GM12878 (cell line): ENCODE results near the gene IGSF8. TPM values are rescaled to one million over a fixed set of nuclear protein-coding genes. Genes with fewer than 3 reads are reported as not detected.

Experiments
- ATAC-seq: fragments of 200-7000 bp; cut with Tn5 transposase; 3 replicates; pipeline ENCODE4 v1.9.1; 2020; ENCODE audit warnings: mild to moderate bottlenecking, moderate library complexity
- BruUV-seq: library from RNA; stranded (reverse); fragments of 400-500 nt; replicated peaks from 2 replicates; lab custom pipeline; 2021; lab: Mats Ljungman, UMichigan
- CTCF ChIA-PET: fragments of 300-600 bp; sonication (Branson Sonifier 250); formaldehyde crosslinking; extraction: SDS; loops from one replicate; lab custom pipeline; 2021; ENCODE audit warnings: inconsistent platforms; lab: Yijun Ruan, JAX
- POLR2A ChIA-PET: fragments of 350-600 bp; formaldehyde crosslinking; extraction: SDS; loops from one replicate; lab custom pipeline; 2021; ENCODE audit warnings: inconsistent platforms; lab: Charles Lee
- RAD21 ChIA-PET: fragments of 300-600 bp; sonication (Branson Sonifier 250); formaldehyde crosslinking; loops from one replicate; lab custom pipeline; 2023; ENCODE audit warnings: antibody characterized with exemption; ENCODE audit not compliant: unreplicated experiment; lab: Charles Lee
- SMC1A ChIA-PET: fragments of 300-600 bp; sonication (Branson Sonifier 250); formaldehyde crosslinking; loops from one replicate; lab custom pipeline; 2023; ENCODE audit not compliant: unreplicated experiment, uncharacterized antibody; lab: Charles Lee
- DNase-seq: peaks from one replicate; pipeline ENCODE4 v3.0.0-alpha.2; 2011; ENCODE audit warnings: low read depth, low spot score
- FAIRE-seq: peaks from 3 replicates; lab custom pipeline; 2011; peaks lifted over from hg19 to GRCh38; lab: Jason Lieb, UNC
- H2AFZ ChIP-seq: 2 replicates; pipeline ENCODE4 v1.6.0; 2011; ENCODE audit warnings: low read depth, low read length, control low read depth; ENCODE audit not compliant: control insufficient read depth
- H3K27ac ChIP-seq: 2 replicates; pipeline ENCODE4 v1.5.1; 2011; ENCODE audit warnings: control low read depth; ENCODE audit not compliant: control insufficient read depth, insufficient read depth
- H3K27me3 ChIP-seq, 2 experiments: replicated peaks in 1 of 2; 2 replicates each; pipeline versions ENCODE4 v1.6.0 to v1.6.1; 2011; ENCODE audit warnings: low read length in 1 of 2; ENCODE audit not compliant: control insufficient read depth in 2 of 2, insufficient read depth in 2 of 2
- H3K36me3 ChIP-seq, 2 experiments: 2 replicates each; pipeline ENCODE4 v1.5.1; 2011; ENCODE audit warnings: low read length in 1 of 2; ENCODE audit not compliant: control insufficient read depth in 2 of 2, insufficient read depth in 2 of 2
- H3K4me1 ChIP-seq: 2 replicates; pipeline ENCODE4 v1.6.1; 2011; ENCODE audit warnings: mild to moderate bottlenecking, low read length, moderate library complexity, mixed read lengths; ENCODE audit not compliant: control insufficient read depth, insufficient read depth
- H3K4me2 ChIP-seq: 2 replicates; pipeline ENCODE4 v1.6.0; 2011; ENCODE audit warnings: control low read depth; ENCODE audit not compliant: control insufficient read depth, insufficient read depth
- H3K4me3 ChIP-seq: fragments of 200-600 bp; sonication (generic); 2 replicates; pipeline ENCODE4 v1.5.1; 2016
- H3K79me2 ChIP-seq: 2 replicates; pipeline ENCODE4 v1.6.0; 2011; ENCODE audit warnings: low read length; ENCODE audit not compliant: control insufficient read depth, insufficient read depth
- H3K9ac ChIP-seq: 2 replicates; pipeline ENCODE4 v1.8.0; 2011; ENCODE audit warnings: low read length, control low read depth, mixed read lengths; ENCODE audit not compliant: control insufficient read depth, insufficient read depth
- H3K9me3 ChIP-seq: replicated peaks from 3 replicates; pipeline ENCODE4 v1.5.1; 2011; ENCODE audit warnings: mild to moderate bottlenecking, low read length; ENCODE audit not compliant: control insufficient read depth, insufficient read depth
- H4K20me1 ChIP-seq: 2 replicates; pipeline ENCODE4 v1.6.0; 2011; ENCODE audit not compliant: control insufficient read depth, insufficient read depth
- CBX3 ChIP-seq: fragments of 200-600 bp; sonication (generic); IDR thresholded peaks from 2 replicates; pipeline ENCODE4 v1.6.1; 2016; ENCODE audit warnings: low read depth, borderline replicate concordance
- CBX5 ChIP-seq: sonication (generic); IDR thresholded peaks from 2 replicates; pipeline ENCODE4 v1.6.1; 2016; ENCODE audit warnings: low read depth, moderate library complexity, mild to moderate bottlenecking, inconsistent platforms
- CHD1 ChIP-seq: IDR thresholded peaks from 2 replicates; pipeline ENCODE4 v1.6.1; 2012; ENCODE audit warnings: low read depth, low read length, improper control_type of control experiment
- EGR1 ChIP-seq, 2 experiments: IDR thresholded peaks; 1 replicate in 1 of 2; 2 replicates in 1 of 2; pipeline ENCODE4 v1.6.1; 2011 to 2012; ENCODE audit warnings: low read depth in 2 of 2, low read length in 2 of 2, borderline replicate concordance in 1 of 2, mild to moderate bottlenecking in 1 of 2, moderate library complexity in 1 of 2
- HDGF ChIP-seq: fragments of 450-650 bp; IDR thresholded peaks from 2 replicates; pipeline ENCODE4 v1.6.1; 2016; ENCODE audit warnings: antibody characterized with exemption
- NR2C1 ChIP-seq: fragments of 450-650 bp; IDR thresholded peaks from 2 replicates; pipeline ENCODE4 v1.6.1; 2017; ENCODE audit warnings: antibody characterized with exemption, mild to moderate bottlenecking, moderate library complexity
- SREBF2 ChIP-seq: IDR thresholded peaks from 2 replicates; pipeline ENCODE4 v1.6.1; 2012; ENCODE audit warnings: mild to moderate bottlenecking, low read length
- TCF12 ChIP-seq: IDR thresholded peaks from 2 replicates; pipeline ENCODE4 v1.6.1; 2011; ENCODE audit warnings: low read depth, mild to moderate bottlenecking, low read length
- TCF7 ChIP-seq: IDR thresholded peaks from 2 replicates; pipeline ENCODE4 v1.6.1; 2014; ENCODE audit warnings: antibody characterized with exemption, borderline replicate concordance
- ZNF622 ChIP-seq: fragments of 450-650 bp; IDR thresholded peaks from 2 replicates; pipeline ENCODE4 v1.6.1; 2017; ENCODE audit warnings: mild to moderate bottlenecking, inconsistent platforms
- WGBS: methylation state at CpG from one replicate; pipeline ENCODE4 v1.1.6; 2016; ENCODE audit warnings: low lambda C conversion rate; ENCODE audit not compliant: insufficient replicate concordance, insufficient coverage; ENCODE audit errors: missing lambda C conversion rate; 5-methylcytosine and 5-hydroxymethylcytosine counted together
- in situ Hi-C: fragments of 300-500 bp; cut with MboI; formaldehyde crosslinking; loops from 9 replicates; pipeline ENCODE4 v1.14.3; 2018; ENCODE audit warnings: mixed read lengths
- intact Hi-C: fragments of 100-400 bp; cut with micrococcal nuclease; formaldehyde crosslinking; loops from one replicate; pipeline ENCODE4 v1.14.2; 2022; ENCODE audit not compliant: unreplicated experiment
- polyA plus RNA-seq, 11 experiments: library from polyadenylated mRNA; depleted of rRNA in 4 of 11; unstranded in 6 of 11; stranded (reverse) in 5 of 11; fragments of >200 nt; fragmentation: Nextera tagmentation in 4 of 11; fragmentation: Illumina TruSeq in 1 of 11; extraction: Ambion mirVana in 4 of 11; extraction: Trizol in 1 of 11; gene quantifications; 1 replicate in 1 of 11; 2 replicates in 10 of 11; pipeline versions ENCODE4 v1.2.1 to v1.2.3, GENCODE V29; 2011 to 2016; ENCODE audit warnings: inconsistent platforms in 2 of 11, missing spikeins in 2 of 11, low read depth in 1 of 11
- total RNA-seq, 4 experiments: library from RNA; depleted of rRNA in 3 of 4; stranded (reverse); fragments of >200 nt in 3 of 4; fragmentation: Illumina TruSeq in 1 of 4; extraction: Trizol in 1 of 4; gene quantifications; 2 replicates each; pipeline versions ENCODE4 v1.2.1 to v1.2.3, GENCODE V29; 2013 to 2021
- TF ChIP-seq, protein P1 (sequence below): fragments of 450-650 bp; IDR thresholded peaks from 2 replicates; pipeline ENCODE4 v1.6.1; 2017; ENCODE audit warnings: mild to moderate bottlenecking, moderate library complexity
- TF ChIP-seq, protein P2 (sequence below): fragments of 450-650 bp; IDR thresholded peaks from 2 replicates; pipeline ENCODE4 v1.6.1; 2017; ENCODE audit warnings: antibody characterized with exemption, mild to moderate bottlenecking, moderate library complexity
- TF ChIP-seq, protein P3 (sequence below): fragments of 450-650 bp; IDR thresholded peaks from 2 replicates; pipeline ENCODE4 v1.6.1; 2016; ENCODE audit warnings: mild to moderate bottlenecking

Gene IGSF8
- total and polyA plus RNA-seq, 10 of the 15 experiments (the other 5 are each of a cell fraction or from before 2014, with no cell fraction given), result 0.64 to 24.7 (median 13.9) TPM

DNA sequence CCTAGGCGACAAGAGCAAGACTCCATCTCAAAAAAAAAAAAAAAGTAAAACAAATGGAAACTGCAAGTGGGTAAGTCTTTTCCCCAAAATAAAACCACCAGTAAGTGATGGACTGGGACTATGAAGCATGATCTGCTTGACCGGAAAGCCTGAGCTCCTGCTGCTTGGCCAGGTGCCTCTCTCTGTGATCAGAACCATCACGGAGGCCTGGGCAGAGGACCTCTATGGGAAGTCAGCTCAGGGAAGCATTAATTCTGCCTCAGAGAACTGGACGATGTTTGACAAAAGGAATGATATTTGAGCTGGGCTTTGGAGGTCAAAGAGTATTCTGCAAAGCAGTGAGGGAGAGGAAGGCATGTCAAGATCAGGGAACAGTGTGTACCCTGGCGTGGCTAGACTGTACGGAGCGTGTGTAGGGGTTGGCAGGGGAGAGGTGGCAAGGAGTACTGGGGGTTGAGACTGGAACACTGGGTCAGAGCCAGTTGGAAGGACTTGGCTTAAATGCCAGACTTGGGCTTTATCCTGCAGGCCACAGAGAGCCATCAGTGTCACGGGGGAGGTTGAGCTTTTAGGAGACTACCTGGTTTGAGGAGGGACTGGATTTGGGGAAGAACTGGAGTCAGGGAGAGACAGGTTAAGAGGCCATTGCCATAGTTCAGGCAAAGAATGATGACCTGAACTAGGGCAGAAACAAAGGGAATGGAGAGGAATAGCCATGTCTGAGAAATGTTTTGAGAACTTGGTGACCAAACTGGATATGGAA, 33.6 kb upstream of the IGSF8 start:
- RAD21 ChIA-PET, result no interaction called here
- Histone ChIP-seq H3K9me3 (no peaks in the 10 kb centered on the region), H3K9ac (no peak overlapping the region), H4K20me1 (no peaks in the 10 kb centered on the region), H2AFZ (no peak overlapping the region), H3K36me3 (no peaks in the 10 kb centered on the region), H3K27me3 (peaks cover 2 to 3% of the 10 kb centered on the region in 2 experiments; a peak in 2 of 4 replicates), H3K27ac (no peak overlapping the region), H3K4me2 (no peak overlapping the region), H3K4me3 (no peak overlapping the region), H3K79me2 (no peaks in the 10 kb centered on the region), H3K4me1 (no peaks in the 10 kb centered on the region)
- 21% methylated on average over 7 of the region's 8 CpGs for WGBS
- no peak for FAIRE-seq
- SMC1A ChIA-PET, result interaction anchor here (1.1 kb wide), 1 partner anchor 125 kb away, joined by 3 read pairs; no protein-coding TSS in a partner anchor
- in situ Hi-C loops, result no loop called here
- BruUV-seq, result no TSS peak
- ATAC-seq, result no peak
- POLR2A ChIA-PET, result interaction anchor here (0.7 kb wide), 1 partner anchor 261 kb away, joined by 3 read pairs; no protein-coding TSS in a partner anchor
- intact Hi-C loops, result no loop called here
- CTCF ChIA-PET, result no interaction called here
- DNase-seq, result no peak
- no peak for TF ChIP-seq CBX5
- no peak for TF ChIP-seq HDGF
- TF ChIP-seq TCF12, result no peak
- no peak for TF ChIP-seq SREBF2
- no peak for TF ChIP-seq CBX3
- TF ChIP-seq, protein P1, sequence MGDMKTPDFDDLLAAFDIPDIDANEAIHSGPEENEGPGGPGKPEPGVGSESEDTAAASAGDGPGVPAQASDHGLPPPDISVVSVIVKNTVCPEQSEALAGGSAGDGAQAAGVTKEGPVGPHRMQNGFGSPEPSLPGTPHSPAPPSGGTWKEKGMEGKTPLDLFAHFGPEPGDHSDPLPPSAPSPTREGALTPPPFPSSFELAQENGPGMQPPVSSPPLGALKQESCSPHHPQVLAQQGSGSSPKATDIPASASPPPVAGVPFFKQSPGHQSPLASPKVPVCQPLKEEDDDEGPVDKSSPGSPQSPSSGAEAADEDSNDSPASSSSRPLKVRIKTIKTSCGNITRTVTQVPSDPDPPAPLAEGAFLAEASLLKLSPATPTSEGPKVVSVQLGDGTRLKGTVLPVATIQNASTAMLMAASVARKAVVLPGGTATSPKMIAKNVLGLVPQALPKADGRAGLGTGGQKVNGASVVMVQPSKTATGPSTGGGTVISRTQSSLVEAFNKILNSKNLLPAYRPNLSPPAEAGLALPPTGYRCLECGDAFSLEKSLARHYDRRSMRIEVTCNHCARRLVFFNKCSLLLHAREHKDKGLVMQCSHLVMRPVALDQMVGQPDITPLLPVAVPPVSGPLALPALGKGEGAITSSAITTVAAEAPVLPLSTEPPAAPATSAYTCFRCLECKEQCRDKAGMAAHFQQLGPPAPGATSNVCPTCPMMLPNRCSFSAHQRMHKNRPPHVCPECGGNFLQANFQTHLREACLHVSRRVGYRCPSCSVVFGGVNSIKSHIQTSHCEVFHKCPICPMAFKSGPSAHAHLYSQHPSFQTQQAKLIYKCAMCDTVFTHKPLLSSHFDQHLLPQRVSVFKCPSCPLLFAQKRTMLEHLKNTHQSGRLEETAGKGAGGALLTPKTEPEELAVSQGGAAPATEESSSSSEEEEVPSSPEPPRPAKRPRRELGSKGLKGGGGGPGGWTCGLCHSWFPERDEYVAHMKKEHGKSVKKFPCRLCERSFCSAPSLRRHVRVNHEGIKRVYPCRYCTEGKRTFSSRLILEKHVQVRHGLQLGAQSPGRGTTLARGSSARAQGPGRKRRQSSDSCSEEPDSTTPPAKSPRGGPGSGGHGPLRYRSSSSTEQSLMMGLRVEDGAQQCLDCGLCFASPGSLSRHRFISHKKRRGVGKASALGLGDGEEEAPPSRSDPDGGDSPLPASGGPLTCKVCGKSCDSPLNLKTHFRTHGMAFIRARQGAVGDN, result no peak
- TF ChIP-seq, protein P2, sequence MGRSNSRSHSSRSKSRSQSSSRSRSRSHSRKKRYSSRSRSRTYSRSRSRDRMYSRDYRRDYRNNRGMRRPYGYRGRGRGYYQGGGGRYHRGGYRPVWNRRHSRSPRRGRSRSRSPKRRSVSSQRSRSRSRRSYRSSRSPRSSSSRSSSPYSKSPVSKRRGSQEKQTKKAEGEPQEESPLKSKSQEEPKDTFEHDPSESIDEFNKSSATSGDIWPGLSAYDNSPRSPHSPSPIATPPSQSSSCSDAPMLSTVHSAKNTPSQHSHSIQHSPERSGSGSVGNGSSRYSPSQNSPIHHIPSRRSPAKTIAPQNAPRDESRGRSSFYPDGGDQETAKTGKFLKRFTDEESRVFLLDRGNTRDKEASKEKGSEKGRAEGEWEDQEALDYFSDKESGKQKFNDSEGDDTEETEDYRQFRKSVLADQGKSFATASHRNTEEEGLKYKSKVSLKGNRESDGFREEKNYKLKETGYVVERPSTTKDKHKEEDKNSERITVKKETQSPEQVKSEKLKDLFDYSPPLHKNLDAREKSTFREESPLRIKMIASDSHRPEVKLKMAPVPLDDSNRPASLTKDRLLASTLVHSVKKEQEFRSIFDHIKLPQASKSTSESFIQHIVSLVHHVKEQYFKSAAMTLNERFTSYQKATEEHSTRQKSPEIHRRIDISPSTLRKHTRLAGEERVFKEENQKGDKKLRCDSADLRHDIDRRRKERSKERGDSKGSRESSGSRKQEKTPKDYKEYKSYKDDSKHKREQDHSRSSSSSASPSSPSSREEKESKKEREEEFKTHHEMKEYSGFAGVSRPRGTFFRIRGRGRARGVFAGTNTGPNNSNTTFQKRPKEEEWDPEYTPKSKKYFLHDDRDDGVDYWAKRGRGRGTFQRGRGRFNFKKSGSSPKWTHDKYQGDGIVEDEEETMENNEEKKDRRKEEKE, result no peak
- no peak for TF ChIP-seq NR2C1
- TF ChIP-seq CHD1, result no peak
- TF ChIP-seq TCF7, result no peak
- TF ChIP-seq ZNF622, result no peak
- TF ChIP-seq, protein P3, sequence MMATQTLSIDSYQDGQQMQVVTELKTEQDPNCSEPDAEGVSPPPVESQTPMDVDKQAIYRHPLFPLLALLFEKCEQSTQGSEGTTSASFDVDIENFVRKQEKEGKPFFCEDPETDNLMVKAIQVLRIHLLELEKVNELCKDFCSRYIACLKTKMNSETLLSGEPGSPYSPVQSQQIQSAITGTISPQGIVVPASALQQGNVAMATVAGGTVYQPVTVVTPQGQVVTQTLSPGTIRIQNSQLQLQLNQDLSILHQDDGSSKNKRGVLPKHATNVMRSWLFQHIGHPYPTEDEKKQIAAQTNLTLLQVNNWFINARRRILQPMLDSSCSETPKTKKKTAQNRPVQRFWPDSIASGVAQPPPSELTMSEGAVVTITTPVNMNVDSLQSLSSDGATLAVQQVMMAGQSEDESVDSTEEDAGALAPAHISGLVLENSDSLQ, result no peak
- no peak for TF ChIP-seq EGR1 (IDR thresholded peaks at IDR 0.05; ENCODE audit: borderline replicate concordance in 1 of 2, low read depth in 2 of 2, low read length in 2 of 2)
